Right atrium auricular region (tissue), 2 donors: ENCODE results near the gene CD101. TPM values are rescaled to one million over a fixed set of nuclear protein-coding genes. Genes with fewer than 3 reads are reported as not detected.

Source experiments
- DNase-seq: peaks from one replicate; pipeline ENCODE4 v3.0.0-alpha.2; 2019; ENCODE audit warnings: low spot score
- H3K27ac ChIP-seq, 2 donors: fragments of 200-600 bp; sonication (generic); 1 replicate in 1 of 2; 2 replicates in 1 of 2; pipeline ENCODE4 v1.5.1; 2016 to 2019
- H3K27me3 ChIP-seq, 2 donors: fragments of 200-600 bp; sonication (generic); one replicate each; pipeline versions ENCODE4 v1.5.1 to v1.6.0; 2017 to 2019
- H3K36me3 ChIP-seq: fragments of 200-600 bp; sonication (generic); one replicate; pipeline ENCODE4 v1.5.1; 2016
- H3K4me1 ChIP-seq, 2 donors: fragments of 200-600 bp; sonication (generic); one replicate each; pipeline versions ENCODE4 v1.5.1 to v1.6.0; 2017 to 2019
- H3K4me3 ChIP-seq, 2 donors: fragments of 200-600 bp; sonication (generic); 1 replicate in 1 of 2; 2 replicates in 1 of 2; pipeline ENCODE4 v1.5.1; 2017 to 2019; ENCODE audit warnings: mild to moderate bottlenecking in 1 of 2, moderate library complexity in 1 of 2
- H3K9me3 ChIP-seq, 2 donors: fragments of 200-600 bp; sonication (generic); one replicate each; pipeline ENCODE4 v1.5.1; 2019
- total RNA-seq, 2 donors: library from RNA; depleted of rRNA; stranded (reverse); fragments of >200 nt; gene quantifications; one replicate each; pipeline ENCODE4 v1.1.0, GENCODE V29; 2016
- TF ChIP-seq, protein P1 (sequence below), 2 donors: fragments of 200-600 bp; sonication (generic); IDR thresholded peaks; one replicate each; pipeline ENCODE4 v1.5.1; 2019; ENCODE audit warnings: antibody characterized with exemption in 2 of 2

CD101 gene
- total RNA-seq, 2 donors from 2014 or later = 0.11 to 1.3 TPM

DNA sequence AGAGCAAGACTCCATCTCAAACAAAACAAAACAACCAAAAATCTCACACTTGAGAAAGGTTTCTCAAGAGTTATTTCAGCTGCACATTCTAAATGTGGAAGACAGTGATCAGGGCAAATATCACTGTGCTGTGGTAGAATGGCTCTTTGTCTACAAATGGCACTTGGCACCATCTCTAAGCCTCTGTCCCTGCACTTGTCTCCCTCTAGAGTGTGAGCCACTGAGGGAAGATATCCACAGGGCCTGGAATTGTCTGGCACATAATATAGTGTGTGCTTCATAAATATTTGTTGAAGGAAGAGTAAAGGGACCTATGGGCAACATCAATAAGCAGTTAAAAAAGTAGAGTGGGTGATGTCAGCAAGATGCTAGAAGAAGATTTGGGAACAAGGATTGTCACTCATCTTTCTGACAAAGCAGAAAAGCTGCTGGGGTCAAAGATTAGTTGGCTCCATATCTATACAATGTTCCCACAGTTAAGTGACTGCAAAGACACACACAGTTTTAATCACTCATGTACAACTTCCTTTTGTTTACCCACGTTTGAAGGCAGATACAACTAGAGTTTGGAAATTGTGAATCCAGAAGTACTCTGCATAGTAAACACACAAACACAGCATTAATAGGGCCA is 19.1 kb downstream of the CD101 start:
- no peak for DNase-seq

GRCh38 chr1:117022114-117022513 is 20.6 kb downstream of the CD101 start:
- Histone ChIP-seq H3K36me3 (no peaks in the 10 kb centered on the region), H3K9me3 (no peaks in the 10 kb centered on the region), H3K4me1 (peaks cover 0 to 25% of the 10 kb centered on the region in 2 donors), H3K27ac (no peak overlapping the region), H3K27me3 (no peaks in the 10 kb centered on the region), H3K4me3 (no peak overlapping the region)
- TF ChIP-seq, protein P1, sequence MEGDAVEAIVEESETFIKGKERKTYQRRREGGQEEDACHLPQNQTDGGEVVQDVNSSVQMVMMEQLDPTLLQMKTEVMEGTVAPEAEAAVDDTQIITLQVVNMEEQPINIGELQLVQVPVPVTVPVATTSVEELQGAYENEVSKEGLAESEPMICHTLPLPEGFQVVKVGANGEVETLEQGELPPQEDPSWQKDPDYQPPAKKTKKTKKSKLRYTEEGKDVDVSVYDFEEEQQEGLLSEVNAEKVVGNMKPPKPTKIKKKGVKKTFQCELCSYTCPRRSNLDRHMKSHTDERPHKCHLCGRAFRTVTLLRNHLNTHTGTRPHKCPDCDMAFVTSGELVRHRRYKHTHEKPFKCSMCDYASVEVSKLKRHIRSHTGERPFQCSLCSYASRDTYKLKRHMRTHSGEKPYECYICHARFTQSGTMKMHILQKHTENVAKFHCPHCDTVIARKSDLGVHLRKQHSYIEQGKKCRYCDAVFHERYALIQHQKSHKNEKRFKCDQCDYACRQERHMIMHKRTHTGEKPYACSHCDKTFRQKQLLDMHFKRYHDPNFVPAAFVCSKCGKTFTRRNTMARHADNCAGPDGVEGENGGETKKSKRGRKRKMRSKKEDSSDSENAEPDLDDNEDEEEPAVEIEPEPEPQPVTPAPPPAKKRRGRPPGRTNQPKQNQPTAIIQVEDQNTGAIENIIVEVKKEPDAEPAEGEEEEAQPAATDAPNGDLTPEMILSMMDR (IDR thresholded peaks at IDR 0.05) = no peak
- no peak for DNase-seq

More for the DNA sequence above, 19.1 kb downstream of the CD101 start:
- no peak overlapping the region for H3K4me3 ChIP-seq
- H3K9me3 ChIP-seq = no peaks in the 10 kb centered on the region
- TF ChIP-seq, protein P1 (IDR thresholded peaks at IDR 0.05) = no peak
- H3K27me3 ChIP-seq = no peaks in the 10 kb centered on the region
- H3K4me1 ChIP-seq = peaks cover 0 to 11% of the 10 kb centered on the region in 2 donors
- no peaks in the 10 kb centered on the region for H3K36me3 ChIP-seq
- no peak overlapping the region for H3K27ac ChIP-seq

- H3K4me3 ChIP-seq = no peak overlapping the region
- TF ChIP-seq, protein P1 (IDR thresholded peaks at IDR 0.05) = no peak
Observed at GRCh38 chr1:117025568-117025967, 24.0 kb downstream of the CD101 start.

DNA sequence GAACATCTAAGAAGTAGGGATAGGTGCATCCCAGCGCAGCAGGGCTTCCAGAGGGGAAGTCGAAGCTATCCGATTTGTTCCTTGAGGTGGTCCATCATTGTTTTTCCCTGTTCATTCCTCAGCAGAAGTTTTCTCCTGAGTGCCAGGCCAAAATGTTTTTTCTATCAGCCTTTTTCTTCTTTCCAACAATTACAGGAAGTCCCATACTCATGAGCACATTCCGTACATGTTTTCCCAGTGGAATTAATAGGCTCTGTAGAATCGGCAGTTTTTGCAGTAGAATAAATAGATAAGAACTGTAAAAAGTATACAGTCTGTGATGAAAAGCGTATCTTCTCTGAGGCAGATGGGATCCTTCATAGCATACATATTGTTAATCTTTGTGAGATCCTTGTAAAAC is 24.8 kb downstream of the CD101 start:
- TF ChIP-seq, protein P1 (IDR thresholded peaks at IDR 0.05) = no peak
- Histone ChIP-seq H3K4me3 (no peak overlapping the region), H3K27ac (no peak overlapping the region)

More at GRCh38 chr1:117025568-117025967, 24.0 kb downstream of the CD101 start:
- no peak overlapping the region for H3K27ac ChIP-seq
- no peaks in the 10 kb centered on the region for H3K9me3 ChIP-seq
- no peak for DNase-seq
- peaks cover 0 to 25% of the 10 kb centered on the region in 2 donors for H3K4me1 ChIP-seq
- H3K27me3 ChIP-seq = no peaks in the 10 kb centered on the region
- no peaks in the 10 kb centered on the region for H3K36me3 ChIP-seq

DNA sequence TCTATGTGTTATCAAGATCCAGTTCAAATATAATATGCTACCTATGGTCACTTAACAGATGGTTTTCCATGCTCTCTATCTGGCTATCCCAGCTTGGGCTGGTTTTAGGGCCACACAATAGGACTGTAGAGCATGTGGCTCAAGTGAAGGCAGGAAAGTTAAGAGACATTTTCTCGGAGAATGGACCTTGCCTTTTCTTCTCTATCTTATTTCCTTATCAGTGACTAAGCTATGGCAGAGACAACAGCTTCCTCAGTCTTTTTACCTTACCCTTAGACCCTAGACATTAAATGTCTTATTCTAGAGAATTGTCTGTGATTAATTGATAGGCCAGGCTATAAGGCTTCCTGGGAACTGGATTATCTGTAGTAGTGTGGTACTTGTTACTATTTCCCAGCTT is 28.1 kb downstream of the CD101 start:
- peaks cover 0 to 15% of the 10 kb centered on the region in 2 donors for H3K4me1 ChIP-seq
- no peaks in the 10 kb centered on the region for H3K9me3 ChIP-seq
- no peaks in the 10 kb centered on the region for H3K36me3 ChIP-seq
- H3K4me3 ChIP-seq = no peak overlapping the region
- no peaks in the 10 kb centered on the region for H3K27me3 ChIP-seq
- no peak overlapping the region for H3K27ac ChIP-seq
- TF ChIP-seq, protein P1 (IDR thresholded peaks at IDR 0.05) = no peak
- DNase-seq = no peak

More for the DNA sequence above, 24.8 kb downstream of the CD101 start:
- Histone ChIP-seq H3K36me3 (no peaks in the 10 kb centered on the region), H3K27me3 (no peaks in the 10 kb centered on the region), H3K4me1 (peaks cover 0 to 17% of the 10 kb centered on the region in 2 donors), H3K9me3 (no peaks in the 10 kb centered on the region)
- DNase-seq = no peak
